ENCODE results near the gene TRPM3. TPM values are rescaled to one million over a fixed set of nuclear protein-coding genes. Genes with fewer than 3 reads are reported as not detected.

Gene TRPM3
- total and polyA plus RNA-seq, 2 donors (not counting 1 experiment from before 2014, with no cell fraction given) = not detected

DNA sequence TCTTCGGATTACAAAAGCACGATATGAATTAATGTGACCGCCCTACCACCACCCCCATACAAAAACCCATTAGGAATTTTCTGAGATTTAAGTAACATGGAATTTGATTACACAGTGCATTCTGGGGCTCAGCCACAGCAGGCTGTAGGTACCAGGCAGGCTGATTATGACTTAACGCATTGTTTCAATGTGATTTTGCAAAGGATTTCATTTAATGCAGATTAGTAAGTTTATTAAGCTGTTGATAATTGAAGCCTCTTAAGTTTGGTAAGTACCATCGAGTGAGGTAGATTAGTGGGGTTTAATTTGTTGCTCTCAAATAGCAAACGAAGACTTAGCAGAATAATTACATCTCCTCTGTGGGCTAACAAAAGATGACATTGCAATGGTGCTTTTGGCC, 240.1 kb downstream of the TRPM3 start:
- H3K27ac ChIP-seq (ENCODE audit: low read length in 2 of 2) = no peak overlapping the region
- Mint-ChIP-seq H3K27me3 (no peaks in the 10 kb centered on the region), H3K9me3 (ENCODE audit: insufficient read depth) (no peaks in the 10 kb centered on the region), H3K4me1 (no peaks in the 10 kb centered on the region), H3K27ac (no peak overlapping the region), H3K4me3 (no peak overlapping the region)
- no peaks in the 10 kb centered on the region for H3K36me3 ChIP-seq (replicated peaks in 1 of 2; ENCODE audit: control extremely low read depth in 1 of 2, control insufficient read depth in 1 of 2, extremely low read depth in 1 of 2, insufficient read depth in 2 of 2, low read length in 1 of 2)
- ATAC-seq (ENCODE audit: low read depth) = no peak
- intact Hi-C loops (cut with micrococcal nuclease) = no loop called here
- H4K20me1 ChIP-seq (ENCODE audit: control insufficient read depth, insufficient read depth, low read length, poor library complexity, severe bottlenecking) = no peaks in the 10 kb centered on the region
- H3K4me1 ChIP-seq (ENCODE audit: control insufficient read depth in 2 of 2, insufficient read depth in 2 of 2, low read length in 2 of 2) = no peaks in the 10 kb centered on the region
- DNase-seq = no peak
- H3K9me3 ChIP-seq (ENCODE audit: control extremely low read depth in 1 of 3, control insufficient read depth in 2 of 3, insufficient read depth in 1 of 3, low read length in 2 of 3) = no peaks in the 10 kb centered on the region
- H3K27me3 ChIP-seq (replicated peaks in 1 of 4; ENCODE audit: control extremely low read depth in 1 of 4, control insufficient read depth in 3 of 4, insufficient read depth in 4 of 4, low read length in 3 of 4) = no peaks in the 10 kb centered on the region
- H3K4me3 ChIP-seq (ENCODE audit: control extremely low read depth in 1 of 5, extremely low read depth in 1 of 5, insufficient read depth in 1 of 5, low read depth in 2 of 5, low read length in 4 of 5) = no peak overlapping the region
- 100% methylated on average over 1 of the region's 6 CpGs for WGBS (ENCODE audit: insufficient coverage)
- CTCF ChIA-PET = no interaction called here
- TF ChIP-seq, protein P1, sequence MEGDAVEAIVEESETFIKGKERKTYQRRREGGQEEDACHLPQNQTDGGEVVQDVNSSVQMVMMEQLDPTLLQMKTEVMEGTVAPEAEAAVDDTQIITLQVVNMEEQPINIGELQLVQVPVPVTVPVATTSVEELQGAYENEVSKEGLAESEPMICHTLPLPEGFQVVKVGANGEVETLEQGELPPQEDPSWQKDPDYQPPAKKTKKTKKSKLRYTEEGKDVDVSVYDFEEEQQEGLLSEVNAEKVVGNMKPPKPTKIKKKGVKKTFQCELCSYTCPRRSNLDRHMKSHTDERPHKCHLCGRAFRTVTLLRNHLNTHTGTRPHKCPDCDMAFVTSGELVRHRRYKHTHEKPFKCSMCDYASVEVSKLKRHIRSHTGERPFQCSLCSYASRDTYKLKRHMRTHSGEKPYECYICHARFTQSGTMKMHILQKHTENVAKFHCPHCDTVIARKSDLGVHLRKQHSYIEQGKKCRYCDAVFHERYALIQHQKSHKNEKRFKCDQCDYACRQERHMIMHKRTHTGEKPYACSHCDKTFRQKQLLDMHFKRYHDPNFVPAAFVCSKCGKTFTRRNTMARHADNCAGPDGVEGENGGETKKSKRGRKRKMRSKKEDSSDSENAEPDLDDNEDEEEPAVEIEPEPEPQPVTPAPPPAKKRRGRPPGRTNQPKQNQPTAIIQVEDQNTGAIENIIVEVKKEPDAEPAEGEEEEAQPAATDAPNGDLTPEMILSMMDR (IDR thresholded peaks at IDR 0.05) = no peak
- no peak for TF ChIP-seq EZH2 (IDR thresholded peaks at IDR 0.05; ENCODE audit: borderline replicate concordance, insufficient read depth, low read depth, low read length, poor library complexity, severe bottlenecking)
- H3K79me2 ChIP-seq (ENCODE audit: control insufficient read depth, insufficient read depth, low read length) = no peaks in the 10 kb centered on the region
- POLR2A ChIA-PET = no interaction called here
- H2AFZ ChIP-seq (ENCODE audit: insufficient read depth, low read depth, low read length, poor library complexity, severe bottlenecking) = no peak overlapping the region
- no peak overlapping the region for H3K9ac ChIP-seq (ENCODE audit: low read length)
- H3K4me2 ChIP-seq (replicated peaks; ENCODE audit: low read depth, low read length, poor library complexity, severe bottlenecking) = no peak overlapping the region

DNA sequence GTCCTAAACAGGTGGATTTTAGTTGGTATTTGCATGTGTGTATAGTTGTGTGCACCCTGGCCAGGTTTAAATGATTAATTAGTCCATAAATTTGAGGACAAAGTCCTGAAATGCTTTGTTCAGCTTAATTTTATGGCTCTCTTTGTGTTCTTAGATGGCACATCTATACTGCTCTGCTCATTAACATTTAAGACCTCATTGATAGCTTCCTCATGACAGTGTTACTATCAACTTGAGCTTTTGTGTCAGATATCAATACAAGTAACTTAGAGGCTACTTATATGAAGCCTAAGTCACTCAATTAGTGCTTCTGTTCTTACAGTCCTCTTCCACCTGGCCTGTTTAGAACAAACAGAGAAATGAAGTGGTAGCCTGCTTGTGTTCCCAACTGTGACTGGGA, 240.9 kb downstream of the TRPM3 start:
- H3K27me3 ChIP-seq (replicated peaks in 1 of 4; ENCODE audit: control extremely low read depth in 1 of 4, control insufficient read depth in 3 of 4, insufficient read depth in 4 of 4, low read length in 3 of 4) = no peaks in the 10 kb centered on the region
- H3K9ac ChIP-seq (ENCODE audit: low read length) = no peak overlapping the region
- Mint-ChIP-seq H3K4me1 (no peaks in the 10 kb centered on the region), H3K4me3 (no peak overlapping the region), H3K27me3 (no peaks in the 10 kb centered on the region), H3K9me3 (ENCODE audit: insufficient read depth) (no peaks in the 10 kb centered on the region), H3K27ac (no peak overlapping the region)
- no peak overlapping the region for H3K4me2 ChIP-seq (replicated peaks; ENCODE audit: low read depth, low read length, poor library complexity, severe bottlenecking)
- intact Hi-C loops (cut with micrococcal nuclease) = no loop called here
- H3K79me2 ChIP-seq (ENCODE audit: control insufficient read depth, insufficient read depth, low read length) = no peaks in the 10 kb centered on the region
- H3K27ac ChIP-seq (ENCODE audit: low read length in 2 of 2) = no peak overlapping the region
- no peaks in the 10 kb centered on the region for H3K4me1 ChIP-seq (ENCODE audit: control insufficient read depth in 2 of 2, insufficient read depth in 2 of 2, low read length in 2 of 2)
- H3K36me3 ChIP-seq (replicated peaks in 1 of 2; ENCODE audit: control extremely low read depth in 1 of 2, control insufficient read depth in 1 of 2, extremely low read depth in 1 of 2, insufficient read depth in 2 of 2, low read length in 1 of 2) = no peaks in the 10 kb centered on the region
- H3K4me3 ChIP-seq (ENCODE audit: control extremely low read depth in 1 of 5, extremely low read depth in 1 of 5, insufficient read depth in 1 of 5, low read depth in 2 of 5, low read length in 4 of 5) = no peak overlapping the region
- POLR2A ChIA-PET = no interaction called here
- no peaks in the 10 kb centered on the region for H3K9me3 ChIP-seq (ENCODE audit: control extremely low read depth in 1 of 3, control insufficient read depth in 2 of 3, insufficient read depth in 1 of 3, low read length in 2 of 3)
- no peak overlapping the region for H2AFZ ChIP-seq (ENCODE audit: insufficient read depth, low read depth, low read length, poor library complexity, severe bottlenecking)
- TF ChIP-seq, protein P1 (IDR thresholded peaks at IDR 0.05) = no peak
- no peak for TF ChIP-seq EZH2 (IDR thresholded peaks at IDR 0.05; ENCODE audit: borderline replicate concordance, insufficient read depth, low read depth, low read length, poor library complexity, severe bottlenecking)
- CTCF ChIA-PET = no interaction called here
- DNase-seq (no peak), ATAC-seq (ENCODE audit: low read depth) (no peak)
- H4K20me1 ChIP-seq (ENCODE audit: control insufficient read depth, insufficient read depth, low read length, poor library complexity, severe bottlenecking) = no peaks in the 10 kb centered on the region
